ENCODE results near the gene WARS2.

The WARS2 gene

GRCh38 chr1:118984086-118984721 lies 156.2 kb downstream of the WARS2 start:
- H3K4me2 ChIP-seq (ENCODE audit: low read depth, low read length), result no peak overlapping the region
- no peak for TF ChIP-seq EZH2 (optimal IDR thresholded peaks at IDR 0.05; ENCODE audit: low read depth, low read length)
- TF ChIP-seq EZH2phosphoT487 (IDR thresholded peaks at IDR 0.05; ENCODE audit: low read length), result no peak
- TF ChIP-seq CTCF (IDR thresholded peaks at IDR 0.05; ENCODE audit: low read length), result no peak

DNA sequence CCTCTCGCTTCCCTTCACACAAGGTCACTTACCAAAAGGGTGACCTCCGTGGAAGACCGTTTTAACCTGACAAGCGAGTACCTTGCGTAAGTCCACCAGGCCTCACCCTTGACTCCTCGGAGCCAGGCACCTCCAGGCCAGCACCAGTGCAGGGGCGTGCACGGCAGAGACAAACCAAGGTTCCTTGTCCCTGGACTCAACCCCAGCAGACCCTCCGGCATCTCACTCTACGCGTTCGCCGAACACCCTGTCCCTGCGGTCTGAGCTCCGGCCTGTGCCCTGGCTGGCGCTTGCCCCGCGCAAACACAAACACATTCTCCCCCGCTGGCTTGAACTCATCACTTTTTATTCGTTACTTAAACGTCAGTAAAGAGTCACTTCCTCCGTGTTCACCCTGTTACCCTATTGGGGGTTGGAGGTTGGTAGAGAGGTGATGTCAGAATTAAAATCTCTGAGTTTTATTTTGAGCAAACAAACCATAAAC lies 156.9 kb downstream of the WARS2 start:
- no peak overlapping the region for H3K27ac ChIP-seq (ENCODE audit: low read length)
- no peak overlapping the region for H3K4me3 ChIP-seq (ENCODE audit: low read length)
- H3K9me2 ChIP-seq (replicated peaks; ENCODE audit: insufficient read depth, low read length), result no peaks in the 10 kb centered on the region
- no peaks in the 10 kb centered on the region for H4K20me1 ChIP-seq (ENCODE audit: insufficient read depth, low read length)
- H3K27me3 ChIP-seq (replicated peaks; ENCODE audit: insufficient read depth, low read length), result no peaks in the 10 kb centered on the region
- no peak for DNase-seq
- H3K4me1 ChIP-seq (ENCODE audit: low read length), result no peaks in the 10 kb centered on the region
- no peak overlapping the region for H2AFZ ChIP-seq (ENCODE audit: low read length)
- no peak overlapping the region for H3K9ac ChIP-seq (ENCODE audit: low read length)
- H3K4me2 ChIP-seq (ENCODE audit: low read depth, low read length), result no peak overlapping the region
- no peaks in the 10 kb centered on the region for H3K79me2 ChIP-seq (ENCODE audit: low read length)
- no peaks in the 10 kb centered on the region for H3F3A ChIP-seq (ENCODE audit: insufficient read depth, low read length)
- no peak for TF ChIP-seq CTCF (IDR thresholded peaks at IDR 0.05; ENCODE audit: low read length)
- no peak for TF ChIP-seq EZH2 (optimal IDR thresholded peaks at IDR 0.05; ENCODE audit: low read depth, low read length)
- no peak for TF ChIP-seq EZH2phosphoT487 (IDR thresholded peaks at IDR 0.05; ENCODE audit: low read length)
- no peaks in the 10 kb centered on the region for H3K9me3 ChIP-seq (replicated peaks; ENCODE audit: insufficient read depth, low read length)
- no peaks in the 10 kb centered on the region for H3K36me3 ChIP-seq (replicated peaks; ENCODE audit: insufficient read depth, low read length)

More at GRCh38 chr1:118984086-118984721, 156.2 kb downstream of the WARS2 start:
- no peak for DNase-seq
- H3K79me2 ChIP-seq (ENCODE audit: low read length), result no peaks in the 10 kb centered on the region
- no peaks in the 10 kb centered on the region for H3F3A ChIP-seq (ENCODE audit: insufficient read depth, low read length)
- no peaks in the 10 kb centered on the region for H3K9me2 ChIP-seq (replicated peaks; ENCODE audit: insufficient read depth, low read length)
- no peak overlapping the region for H3K27ac ChIP-seq (ENCODE audit: low read length)
- no peak overlapping the region for H3K4me3 ChIP-seq (ENCODE audit: low read length)
- no peaks in the 10 kb centered on the region for H4K20me1 ChIP-seq (ENCODE audit: insufficient read depth, low read length)
- no peaks in the 10 kb centered on the region for H3K9me3 ChIP-seq (replicated peaks; ENCODE audit: insufficient read depth, low read length)
- H3K4me1 ChIP-seq (ENCODE audit: low read length), result no peaks in the 10 kb centered on the region
- H3K27me3 ChIP-seq (replicated peaks; ENCODE audit: insufficient read depth, low read length), result no peaks in the 10 kb centered on the region
- no peak overlapping the region for H3K9ac ChIP-seq (ENCODE audit: low read length)
- no peak overlapping the region for H2AFZ ChIP-seq (ENCODE audit: low read length)
- no peaks in the 10 kb centered on the region for H3K36me3 ChIP-seq (replicated peaks; ENCODE audit: insufficient read depth, low read length)

DNA sequence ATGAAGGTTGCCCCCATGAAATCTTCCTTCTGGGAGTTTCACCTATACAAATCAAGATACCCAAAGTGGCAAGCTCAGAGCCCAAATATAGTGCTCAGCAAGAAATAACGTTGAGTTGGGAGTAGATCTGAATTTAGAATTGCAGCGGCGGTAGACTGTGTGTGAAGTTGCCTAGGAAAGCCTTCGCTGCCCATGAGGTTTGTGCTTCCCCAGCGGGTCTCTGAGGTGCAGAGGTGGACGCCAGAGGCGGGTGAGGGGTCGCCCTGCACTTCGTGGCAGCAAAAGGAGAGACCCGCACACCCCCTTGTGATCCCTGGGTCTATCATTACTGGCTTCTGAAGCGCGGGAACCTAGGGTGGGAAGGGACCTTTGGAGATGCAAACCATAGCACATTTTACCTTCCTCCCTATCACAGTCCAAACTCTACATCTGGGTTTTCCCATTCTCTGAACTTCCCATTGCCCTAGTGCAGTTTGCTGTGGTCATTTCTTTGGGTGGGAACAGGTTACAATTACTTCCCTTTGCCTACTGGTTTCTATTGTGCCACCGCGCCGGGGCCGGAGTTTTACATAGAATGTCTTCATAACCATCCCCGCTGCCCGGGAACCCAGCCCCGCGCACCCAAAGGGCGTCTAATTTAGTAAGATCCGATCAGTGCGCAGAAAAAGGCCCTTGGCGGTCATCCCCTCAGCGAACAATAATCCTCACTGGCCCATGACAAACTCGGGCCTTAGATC lies 157.5 kb downstream of the WARS2 start:
- Histone ChIP-seq H3K36me3 (replicated peaks; ENCODE audit: insufficient read depth, low read length) (no peaks in the 10 kb centered on the region), H3K4me2 (ENCODE audit: low read depth, low read length) (no peak overlapping the region), H3K9me2 (replicated peaks; ENCODE audit: insufficient read depth, low read length) (no peaks in the 10 kb centered on the region), H3K27me3 (replicated peaks; ENCODE audit: insufficient read depth, low read length) (no peaks in the 10 kb centered on the region), H3F3A (ENCODE audit: insufficient read depth, low read length) (no peaks in the 10 kb centered on the region), H3K27ac (ENCODE audit: low read length) (no peak overlapping the region), H3K9ac (ENCODE audit: low read length) (no peak overlapping the region), H3K9me3 (replicated peaks; ENCODE audit: insufficient read depth, low read length) (no peaks in the 10 kb centered on the region), H4K20me1 (ENCODE audit: insufficient read depth, low read length) (no peaks in the 10 kb centered on the region), H3K4me3 (ENCODE audit: low read length) (no peak overlapping the region), H3K79me2 (ENCODE audit: low read length) (no peaks in the 10 kb centered on the region), H3K4me1 (ENCODE audit: low read length) (no peaks in the 10 kb centered on the region), H2AFZ (ENCODE audit: low read length) (no peak overlapping the region)
- no peak for DNase-seq
- TF ChIP-seq CTCF (IDR thresholded peaks at IDR 0.05; ENCODE audit: low read length) (no peak), EZH2 (optimal IDR thresholded peaks at IDR 0.05; ENCODE audit: low read depth, low read length) (no peak), EZH2phosphoT487 (IDR thresholded peaks at IDR 0.05; ENCODE audit: low read length) (no peak)
